Measurements from ENCODE around the gene ANO9.
"Not testable (repeated sequence)": the region's sequence is repeated elsewhere in the genome, so short reads cannot be mapped to it uniquely, and the experiment has no call there.

The ANO9 gene

DNA sequence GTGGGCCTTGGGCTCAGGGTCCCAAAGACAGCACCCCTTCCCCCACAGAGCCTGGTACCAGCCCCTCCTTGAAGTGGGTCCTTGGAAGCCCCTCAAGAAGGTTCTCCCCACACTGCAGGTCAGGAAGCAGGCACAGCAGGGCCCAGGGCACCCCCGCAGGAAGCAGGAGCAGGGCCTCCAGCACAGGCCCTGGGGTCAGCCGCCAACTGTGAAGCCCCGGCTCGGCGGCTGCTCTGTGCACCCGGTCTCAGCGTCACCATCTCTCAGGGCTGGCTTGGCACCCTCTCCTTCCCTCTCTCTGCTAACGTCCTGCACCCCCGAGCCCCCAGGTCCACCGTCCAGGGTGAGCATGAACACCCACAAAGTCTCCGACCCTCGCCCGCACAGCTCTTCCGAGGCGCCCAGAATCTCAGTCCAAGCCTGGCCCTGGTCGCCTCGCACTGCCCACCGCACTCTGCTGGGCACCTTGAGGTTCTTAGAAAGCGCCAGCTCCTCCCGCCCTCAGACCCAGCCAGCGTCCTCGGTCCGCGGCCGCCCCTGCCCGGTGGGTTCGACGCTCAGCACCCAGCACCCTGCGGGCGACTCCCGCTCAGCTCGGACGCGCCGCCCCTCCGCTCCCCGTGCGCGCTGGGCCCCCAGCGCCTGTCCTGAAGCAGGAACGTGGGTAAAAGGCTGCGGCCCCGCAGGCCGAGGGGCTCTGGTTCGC is 25.6 kb downstream of the ANO9 start:
- no peak for DNase-seq (ENCODE audit: low read depth)

DNA sequence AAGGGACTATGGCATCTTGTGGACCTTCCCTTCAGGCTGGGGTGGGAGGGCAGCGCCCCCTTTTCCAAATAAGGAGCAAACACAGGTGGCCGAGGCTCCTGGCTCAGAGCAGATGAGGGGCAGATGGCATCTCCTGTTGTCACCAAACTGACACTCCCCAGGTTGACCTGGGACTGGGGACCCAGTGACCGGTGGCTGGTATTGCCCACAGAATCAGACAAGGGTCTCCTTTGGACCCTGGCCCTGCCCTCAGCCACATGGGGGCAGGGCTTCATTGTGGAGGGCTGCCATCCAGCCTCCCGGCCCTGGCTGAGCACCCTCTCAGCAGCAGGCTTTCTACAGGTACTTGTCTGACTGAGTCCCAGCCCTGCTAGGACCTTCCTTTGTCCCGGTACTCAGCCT is 26.2 kb downstream of the ANO9 start:
- DNase-seq (ENCODE audit: low read depth): no peak

DNA sequence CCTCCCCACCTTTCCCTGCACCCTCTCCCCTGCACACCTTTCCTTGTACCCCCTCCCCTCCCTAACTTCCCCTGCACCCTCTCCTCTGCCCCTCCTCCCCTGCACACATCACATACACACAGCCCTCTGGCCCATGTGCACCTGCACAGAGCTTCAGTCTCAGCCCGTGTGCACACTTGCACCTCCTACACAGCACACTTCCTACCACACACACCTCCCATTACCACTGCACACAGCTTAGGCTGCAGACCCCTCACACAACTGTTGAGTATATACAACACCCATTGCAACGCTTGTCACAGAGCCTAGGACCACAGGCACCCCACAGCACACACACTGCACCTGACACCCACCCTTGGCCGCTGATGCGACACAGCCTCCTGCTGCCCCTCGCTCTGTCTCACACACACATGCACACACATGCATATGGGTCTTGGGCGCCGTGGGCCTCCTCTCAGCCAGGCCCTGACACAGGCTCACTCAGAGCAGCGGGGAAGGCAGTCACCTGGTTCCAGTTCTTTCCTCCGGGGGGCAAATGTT is 27.4 kb downstream of the ANO9 start:
- no peak for DNase-seq (ENCODE audit: low read depth)

DNA sequence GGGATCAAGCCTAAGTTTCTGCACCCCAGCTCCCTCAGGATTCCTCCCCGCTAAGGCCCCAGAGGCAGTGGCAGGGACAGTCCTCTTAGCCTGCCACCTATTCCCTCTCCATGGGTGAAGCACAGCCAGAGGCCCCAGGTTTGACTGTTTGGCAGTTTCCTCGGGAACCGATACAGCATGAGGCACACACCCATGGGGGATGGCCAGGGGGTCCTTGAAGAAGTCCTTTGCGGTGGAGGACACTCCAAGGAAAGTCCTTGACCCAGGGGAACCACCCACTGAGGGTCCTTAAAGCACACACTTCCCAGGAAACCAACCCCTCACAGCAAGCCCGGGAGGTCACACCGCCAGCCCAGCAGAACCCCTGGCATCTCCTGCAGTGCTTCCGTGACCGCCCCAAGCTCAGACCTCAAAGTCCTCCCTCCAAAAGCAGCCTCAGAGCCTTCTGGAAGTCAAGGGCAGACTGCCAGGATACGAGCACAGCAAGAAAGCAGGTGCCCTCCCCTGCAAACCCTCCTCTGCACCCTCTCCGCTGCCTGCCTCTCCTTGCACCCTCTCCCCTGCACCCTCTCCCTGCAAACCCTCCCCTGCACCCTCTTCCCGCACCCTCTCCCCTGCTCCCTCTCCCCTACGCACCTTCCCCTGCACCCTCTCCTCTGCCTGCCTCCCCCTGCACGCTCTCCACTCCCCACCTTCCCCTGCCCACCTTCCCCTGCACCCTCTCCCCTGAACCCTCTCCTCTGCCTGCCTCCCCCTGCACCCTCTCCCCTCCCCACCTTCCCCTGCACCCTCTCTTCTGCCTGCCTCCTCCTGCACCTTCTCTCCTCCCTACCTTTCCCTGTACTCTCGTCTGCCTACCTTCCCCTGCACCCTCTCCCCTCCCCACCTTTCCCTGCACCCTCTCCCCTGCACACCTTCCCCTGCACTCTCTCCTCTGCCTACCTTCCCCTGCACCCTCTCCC is 28.4 kb downstream of the ANO9 start:
- no peak for DNase-seq (ENCODE audit: low read depth)

DNA sequence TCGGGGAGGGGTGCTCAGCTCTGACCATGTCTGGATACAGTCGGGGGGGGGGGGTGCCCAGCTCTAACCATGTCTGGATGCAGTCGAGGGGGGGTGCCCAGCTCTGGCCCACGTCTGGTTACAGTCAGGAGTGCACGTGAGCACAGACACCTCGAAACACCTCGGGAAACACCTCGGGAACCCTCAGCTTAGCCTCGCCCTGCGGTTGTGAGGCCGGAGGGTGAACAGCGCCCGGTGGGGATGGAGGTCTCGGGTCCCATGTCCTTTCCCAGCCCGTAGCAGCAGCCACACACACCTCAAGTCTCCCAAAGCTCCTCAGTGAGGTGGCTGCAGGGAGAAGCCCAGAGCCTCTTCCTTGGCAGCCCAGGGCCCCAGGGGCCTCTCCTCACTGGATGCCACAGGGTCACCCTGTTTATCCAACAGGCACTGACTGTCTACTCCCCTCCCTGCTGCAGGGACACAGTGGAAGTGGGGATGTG is 29.1 kb downstream of the ANO9 start:
- no peak for DNase-seq (ENCODE audit: low read depth)

GRCh38 chr11:411520-411919 is 30.3 kb downstream of the ANO9 start:
- not testable (repeated sequence) for DNase-seq (ENCODE audit: low read depth)

DNA sequence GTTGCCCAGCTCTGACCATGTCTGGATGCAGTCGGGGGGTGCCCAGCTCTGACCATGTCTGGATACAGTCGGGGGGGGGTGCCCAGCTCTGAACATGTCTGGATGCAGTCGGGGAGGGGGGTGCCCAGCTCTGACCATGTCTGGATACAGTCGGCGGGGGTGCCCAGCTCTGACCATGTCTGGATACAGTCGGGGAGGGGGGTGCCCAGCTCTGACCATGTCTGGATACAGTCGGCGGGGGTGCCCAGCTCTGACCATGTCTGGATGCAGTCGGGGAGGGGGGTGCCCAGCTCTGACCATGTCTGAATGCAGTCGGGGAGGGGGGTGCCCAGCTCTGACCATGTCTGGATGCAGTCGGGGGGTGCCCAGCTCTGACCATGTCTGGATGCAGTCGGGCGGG is 31.1 kb downstream of the ANO9 start:
- not testable (repeated sequence) for DNase-seq (ENCODE audit: low read depth)

- no peak for DNase-seq (ENCODE audit: low read depth)
Measured at GRCh38 chr11:409600-410483, 32.0 kb downstream of the ANO9 start.

DNA sequence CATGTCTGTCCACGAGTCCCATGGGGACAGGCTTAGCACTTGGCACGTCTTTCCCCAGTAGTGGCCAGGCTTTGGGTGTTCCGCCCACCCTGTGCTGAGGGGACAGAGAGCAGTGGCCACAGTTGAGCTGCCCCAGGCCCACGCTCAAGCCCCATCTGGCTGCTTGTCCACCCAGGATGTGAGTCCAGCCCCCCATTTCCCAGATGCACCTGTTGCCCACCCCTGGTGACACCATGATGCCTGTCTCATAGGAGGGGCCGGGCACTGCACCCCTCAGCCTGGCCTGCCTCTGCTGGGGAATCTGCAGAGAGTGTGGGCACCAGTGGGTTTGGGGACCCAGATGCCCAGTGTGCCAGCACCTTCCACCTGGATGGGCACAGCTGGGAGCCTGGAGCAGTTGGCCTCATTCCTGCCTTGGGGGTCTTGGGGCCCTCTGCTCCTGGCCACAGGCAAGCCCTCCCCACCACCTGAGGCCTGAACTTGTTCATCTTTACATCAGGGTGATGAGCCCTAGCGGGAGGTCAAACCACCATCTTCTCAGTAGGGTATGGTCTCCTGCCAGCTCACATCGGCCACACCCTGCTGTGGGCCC is 32.7 kb downstream of the ANO9 start:
- no peak for DNase-seq (ENCODE audit: low read depth)

DNA sequence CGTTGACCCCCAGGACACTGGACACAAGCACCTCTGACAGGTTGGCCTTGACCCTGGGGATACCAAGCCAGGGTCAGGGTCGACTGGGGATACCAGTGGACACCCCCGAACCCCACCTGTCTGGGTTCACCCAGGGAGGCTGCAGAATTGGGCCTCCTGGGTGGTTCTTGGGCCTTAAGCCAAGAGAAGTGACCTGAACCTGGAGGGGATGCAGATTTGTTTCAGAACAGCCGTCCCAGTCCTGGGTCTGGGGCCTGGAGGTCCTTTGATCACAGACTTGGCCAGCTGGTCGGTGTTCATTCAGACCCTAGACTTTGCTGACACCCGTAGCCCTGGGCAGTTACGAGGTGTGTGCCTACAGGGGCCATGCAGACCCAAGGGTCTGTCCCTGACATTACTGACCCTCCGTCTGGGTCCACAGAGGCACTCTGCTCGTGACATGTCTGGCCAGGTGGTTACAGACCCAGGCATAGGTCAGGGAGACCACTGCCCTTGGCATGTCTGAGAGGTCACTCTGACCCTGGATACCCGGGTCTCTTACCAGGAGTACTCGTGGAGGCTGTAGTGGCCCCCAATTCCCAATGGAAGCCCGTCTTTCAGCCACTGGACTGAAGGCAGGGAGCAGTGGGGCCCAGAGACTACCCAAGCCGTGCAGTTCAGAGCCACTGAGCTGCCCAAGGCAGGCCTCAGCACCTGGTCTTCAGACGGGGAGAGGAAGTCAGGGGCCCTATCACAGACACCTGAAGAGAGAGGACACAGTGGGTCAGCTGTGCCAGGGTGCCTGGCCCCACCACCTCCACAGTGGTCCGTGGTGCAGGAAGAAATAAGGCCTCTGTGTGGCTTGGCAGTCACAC is 33.4 kb downstream of the ANO9 start:
- no peak for DNase-seq (ENCODE audit: low read depth)

DNA sequence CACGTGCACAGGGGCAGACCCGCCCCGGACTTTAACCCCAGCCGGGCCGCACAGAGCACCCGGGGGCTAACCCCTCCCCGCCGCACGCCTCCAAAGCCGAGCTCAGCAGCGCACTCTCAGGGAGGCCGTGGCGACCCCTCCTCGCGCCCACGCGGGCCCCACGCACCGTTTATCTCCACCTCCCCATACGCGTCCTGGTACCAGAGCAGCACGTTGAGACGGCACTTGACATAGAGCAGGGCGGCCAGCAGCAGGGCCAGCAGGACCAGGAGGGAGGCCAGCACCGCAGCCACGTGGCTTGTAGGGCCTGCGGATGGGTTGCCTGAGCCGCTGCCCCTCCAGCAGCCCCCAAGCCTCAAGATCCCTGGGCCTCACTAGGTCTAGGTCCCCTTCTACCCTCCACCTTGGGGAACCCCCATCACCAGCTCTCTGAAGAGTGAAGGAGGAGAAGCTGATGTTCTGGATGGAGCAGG is 34.1 kb downstream of the ANO9 start:
- no peak for DNase-seq (ENCODE audit: low read depth)

- DNase-seq (ENCODE audit: low read depth): peak; percentile 84
Measured at GRCh38 chr11:406796-407650, 34.8 kb downstream of the ANO9 start.

DNA sequence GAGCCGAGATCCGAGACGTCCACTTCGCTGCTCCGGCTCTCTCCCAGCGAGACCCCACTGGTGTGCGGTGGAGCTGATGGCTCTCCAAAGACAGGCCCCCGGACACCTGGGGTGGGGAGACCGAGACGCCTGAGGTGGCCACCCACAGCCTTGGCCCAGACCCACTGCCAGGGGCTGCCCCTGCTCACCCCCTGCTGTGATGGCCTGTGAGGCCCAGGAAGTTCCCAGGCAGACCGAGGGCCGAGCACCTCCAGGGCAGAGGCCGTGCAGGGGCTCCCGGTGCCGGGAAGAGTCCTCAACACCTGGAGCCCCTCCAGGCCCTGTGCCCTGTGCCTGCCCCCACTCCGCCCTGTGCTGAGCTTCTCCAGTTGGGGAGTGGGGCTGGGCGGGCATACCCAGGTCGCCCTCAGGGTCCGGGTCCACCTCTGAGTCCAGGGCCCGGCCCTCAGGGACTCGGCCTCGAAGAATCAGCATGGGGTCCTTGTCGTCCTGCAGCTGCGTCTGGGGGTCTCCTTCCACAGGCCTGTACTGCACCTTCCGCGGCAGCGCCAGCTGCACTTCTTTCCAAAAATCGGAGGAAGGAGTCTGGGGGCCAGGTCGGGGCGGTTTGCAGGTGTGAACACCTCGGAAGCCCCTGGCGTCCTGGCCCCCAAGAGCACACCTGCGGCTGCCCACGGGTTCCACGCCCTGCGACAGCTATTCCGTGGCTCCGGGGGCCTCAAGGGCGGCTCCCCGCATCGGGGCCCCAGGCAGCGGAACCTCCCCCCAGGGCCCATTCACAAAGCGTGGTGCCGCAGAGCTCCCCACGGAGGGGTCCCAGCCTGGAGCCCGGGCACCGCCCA is 35.6 kb downstream of the ANO9 start:
- DNase-seq (ENCODE audit: low read depth): no peak

DNA sequence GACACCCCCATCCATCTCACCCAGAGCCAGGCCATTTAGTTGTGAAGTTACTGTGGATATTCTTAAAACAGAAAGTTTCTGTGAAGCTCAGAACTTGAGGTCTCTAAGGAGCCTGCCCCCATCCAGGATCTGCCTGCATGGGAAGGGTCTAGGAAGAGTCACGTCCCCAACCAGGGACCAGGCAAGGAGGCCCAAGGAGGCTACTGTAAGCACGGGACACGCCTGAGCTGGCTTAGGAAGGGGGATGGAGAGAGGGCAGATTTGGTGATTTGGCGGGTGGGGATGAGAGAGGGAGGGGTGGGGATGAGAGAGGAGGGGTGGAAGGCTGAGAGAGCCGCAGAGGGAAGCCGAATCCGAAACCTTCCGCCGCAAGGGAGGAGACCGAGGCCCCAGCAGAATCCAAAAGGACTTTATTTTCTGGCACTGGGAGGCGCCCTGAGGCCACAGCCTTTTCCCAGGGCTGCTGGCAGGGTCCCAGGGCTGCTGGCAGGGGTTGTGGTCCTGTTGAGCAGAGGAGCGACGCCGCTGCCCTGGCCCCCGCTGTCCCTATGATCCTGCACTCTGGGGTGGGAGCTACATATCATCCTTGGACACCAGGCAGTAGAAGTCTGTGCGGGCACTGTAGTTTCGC is 36.4 kb downstream of the ANO9 start:
- no peak for DNase-seq (ENCODE audit: low read depth)

DNA sequence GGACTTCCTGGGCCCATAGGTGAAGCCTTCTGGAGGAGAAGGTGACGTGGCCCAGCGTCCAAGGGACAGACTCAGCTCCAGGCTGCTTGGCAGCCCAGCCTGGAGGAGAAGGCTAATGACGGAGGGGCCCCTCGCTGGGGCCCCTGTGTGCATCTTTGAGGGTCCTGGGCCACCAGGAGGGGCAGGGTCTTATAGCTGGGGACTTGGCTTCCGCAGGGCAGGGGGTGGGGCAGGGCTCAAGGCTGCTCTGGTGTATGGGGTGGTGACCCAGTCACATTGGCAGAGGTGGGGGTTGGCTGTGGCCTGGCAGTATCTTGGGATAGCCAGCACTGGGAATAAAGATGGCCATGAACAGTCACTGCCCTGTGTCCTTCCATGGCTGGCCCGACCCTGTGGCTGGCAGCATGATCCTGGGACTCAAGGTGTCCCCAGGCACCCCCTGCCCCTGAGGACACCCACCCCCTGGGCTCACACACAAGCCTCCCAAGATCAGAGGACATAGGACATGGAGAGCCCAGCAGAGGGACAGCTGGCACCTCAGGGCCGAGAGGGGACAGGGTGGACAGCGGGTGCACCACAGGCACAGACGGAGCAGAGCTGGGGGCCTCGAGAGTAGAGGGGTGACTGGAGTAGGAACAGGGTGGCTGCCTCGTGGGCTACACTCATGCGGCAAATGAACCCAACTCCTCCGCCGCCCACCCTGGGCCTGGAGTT is 37.1 kb downstream of the ANO9 start:
- no peak for DNase-seq (ENCODE audit: low read depth)

- no peak for DNase-seq (ENCODE audit: low read depth)
Measured at GRCh38 chr11:403761-404431, 37.9 kb downstream of the ANO9 start.

All from activated T-helper 9 cell treated with anti-CD3 and anti-CD28 coated beads, Interleukin-2, amount 50 U/mL, for 16 hours (primary cell).